Measurements from ENCODE around the gene ANKRD18B. TPM values are rescaled to one million over a fixed set of nuclear protein-coding genes. Genes with fewer than 3 reads are reported as not detected.

ANKRD18B gene
- total and polyA plus RNA-seq, 9 of the 15 experiments (the other 6 are each of a cell fraction or from before 2014, with no cell fraction given): 0.43 to 12.6 (median 1.8) TPM

GRCh38 chr9:33510262-33511183, 13.5 kb upstream of the ANKRD18B start (continued):
- TF ChIP-seq PURB (CRISPR knock-in tag; IDR thresholded peaks at IDR 0.05; ENCODE audit: low read depth) (no peak), LCOR (CRISPR knock-in tag; IDR thresholded peaks at IDR 0.05) (no peak), HMG20A (CRISPR knock-in tag; conservative IDR thresholded peaks at IDR 0.05) (no peak), FOXK2 (conservative IDR thresholded peaks at IDR 0.05 in 1 of 2, IDR thresholded peaks at IDR 0.05 in 1 of 2; ENCODE audit: low read depth in 2 of 2) (peak; percentile 19 to 55; a peak in 1 of 4 replicates), MBD2 (IDR thresholded peaks at IDR 0.05; ENCODE audit: borderline replicate concordance, low read depth) (no peak), TCF7 (IDR thresholded peaks at IDR 0.05; ENCODE audit: borderline replicate concordance) (0 out of 2 replicates have a peak, but pooled peaks have one; percentile 38), ZNF217 (CRISPR knock-in tag; IDR thresholded peaks at IDR 0.05) (no peak), ZNF232 (CRISPR knock-in tag; IDR thresholded peaks at IDR 0.05) (no peak), CBX2 (IDR thresholded peaks at IDR 0.05; ENCODE audit: insufficient read depth, low read length, poor library complexity, severe bottlenecking) (no peak), MTA1 (IDR thresholded peaks at IDR 0.05; ENCODE audit: borderline replicate concordance) (peak; percentile 90; the same call in 1 of the 2 replicates), ZBTB1 (CRISPR knock-in tag; IDR thresholded peaks at IDR 0.05; ENCODE audit: borderline replicate concordance, low read depth) (no peak), ZNF165 (CRISPR knock-in tag; IDR thresholded peaks at IDR 0.05; ENCODE audit: borderline replicate concordance) (no peak), KLF1 (tag; IDR thresholded peaks at IDR 0.05) (no peak), CHD2 (IDR thresholded peaks at IDR 0.05; ENCODE audit: low read depth, low read length) (no peak), NR1H2 (CRISPR knock-in tag; IDR thresholded peaks at IDR 0.05) (no peak), ZNF695 (CRISPR knock-in tag; IDR thresholded peaks at IDR 0.05) (no peak), NR2F6 (CRISPR knock-in tag; IDR thresholded peaks at IDR 0.05) (no peak), SOX6 (IDR thresholded peaks at IDR 0.05) (no peak), ATF7 (IDR thresholded peaks at IDR 0.05) (peak; percentile 11; the same call in 1 of the 2 replicates), PTTG1 (tag; IDR thresholded peaks at IDR 0.05; ENCODE audit: low read depth) (no peak)
- TF ChIP-seq, protein P1, sequence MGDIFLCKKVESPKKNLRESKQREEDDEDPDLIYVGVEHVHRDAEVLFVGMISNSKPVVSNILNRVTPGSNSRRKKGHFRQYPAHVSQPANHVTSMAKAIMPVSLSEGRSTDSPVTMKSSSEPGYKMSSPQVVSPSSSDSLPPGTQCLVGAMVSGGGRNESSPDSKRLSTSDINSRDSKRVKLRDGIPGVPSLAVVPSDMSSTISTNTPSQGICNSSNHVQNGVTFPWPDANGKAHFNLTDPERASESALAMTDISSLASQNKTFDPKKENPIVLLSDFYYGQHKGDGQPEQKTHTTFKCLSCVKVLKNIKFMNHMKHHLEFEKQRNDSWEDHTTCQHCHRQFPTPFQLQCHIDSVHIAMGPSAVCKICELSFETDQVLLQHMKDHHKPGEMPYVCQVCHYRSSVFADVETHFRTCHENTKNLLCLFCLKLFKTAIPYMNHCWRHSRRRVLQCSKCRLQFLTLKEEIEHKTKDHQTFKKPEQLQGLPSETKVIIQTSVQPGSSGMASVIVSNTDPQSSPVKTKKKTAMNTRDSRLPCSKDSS (IDR thresholded peaks at IDR 0.05; ENCODE audit: low read depth, partially characterized antibody): no peak
- TF ChIP-seq, protein P2, sequence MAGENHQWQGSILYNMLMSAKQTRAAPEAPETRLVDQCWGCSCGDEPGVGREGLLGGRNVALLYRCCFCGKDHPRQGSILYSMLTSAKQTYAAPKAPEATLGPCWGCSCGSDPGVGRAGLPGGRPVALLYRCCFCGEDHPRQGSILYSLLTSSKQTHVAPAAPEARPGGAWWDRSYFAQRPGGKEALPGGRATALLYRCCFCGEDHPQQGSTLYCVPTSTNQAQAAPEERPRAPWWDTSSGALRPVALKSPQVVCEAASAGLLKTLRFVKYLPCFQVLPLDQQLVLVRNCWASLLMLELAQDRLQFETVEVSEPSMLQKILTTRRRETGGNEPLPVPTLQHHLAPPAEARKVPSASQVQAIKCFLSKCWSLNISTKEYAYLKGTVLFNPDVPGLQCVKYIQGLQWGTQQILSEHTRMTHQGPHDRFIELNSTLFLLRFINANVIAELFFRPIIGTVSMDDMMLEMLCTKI (IDR thresholded peaks at IDR 0.05; ENCODE audit: partially characterized antibody): no peak
- TF ChIP-seq, protein P3, sequence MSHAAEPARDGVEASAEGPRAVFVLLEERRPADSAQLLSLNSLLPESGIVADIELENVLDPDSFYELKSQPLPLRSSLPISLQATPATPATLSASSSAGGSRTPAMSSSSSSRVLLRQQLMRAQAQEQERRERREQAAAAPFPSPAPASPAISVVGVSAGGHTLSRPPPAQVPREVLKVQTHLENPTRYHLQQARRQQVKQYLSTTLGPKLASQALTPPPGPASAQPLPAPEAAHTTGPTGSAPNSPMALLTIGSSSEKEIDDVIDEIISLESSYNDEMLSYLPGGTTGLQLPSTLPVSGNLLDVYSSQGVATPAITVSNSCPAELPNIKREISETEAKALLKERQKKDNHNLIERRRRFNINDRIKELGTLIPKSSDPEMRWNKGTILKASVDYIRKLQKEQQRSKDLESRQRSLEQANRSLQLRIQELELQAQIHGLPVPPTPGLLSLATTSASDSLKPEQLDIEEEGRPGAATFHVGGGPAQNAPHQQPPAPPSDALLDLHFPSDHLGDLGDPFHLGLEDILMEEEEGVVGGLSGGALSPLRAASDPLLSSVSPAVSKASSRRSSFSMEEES (CRISPR knock-in tag; IDR thresholded peaks at IDR 0.05): no peak
